SK-N-DZ (cell line): ENCODE data around the gene FXR1. TPM values are rescaled to one million over a fixed set of nuclear protein-coding genes. Genes with fewer than 3 reads are reported as not detected.
"Not testable (repeated sequence)": the region's sequence is repeated elsewhere in the genome, so short reads cannot be mapped to it uniquely, and the experiment has no call there.

Source experiments
- DNase-seq: peaks from one replicate; pipeline ENCODE4 v3.0.0-alpha.2; 2015; ENCODE audit warnings: low spot score
- polyA plus RNA-seq, 2 experiments: library from polyadenylated mRNA; depleted of rRNA; stranded (reverse); fragments of >200 nt; gene quantifications; 2 replicates each; pipeline ENCODE4 v1.2.3, GENCODE V29; 2014

FXR1 gene
- 121 and 137 TPM in 2 replicates for polyA plus RNA-seq (2014; cell fraction: cytosol; rRNA removed)
- 132 and 175 TPM in 2 replicates for polyA plus RNA-seq (2014; cell fraction: nucleus; rRNA removed)

- DNase-seq, result peak; percentile 88
Observed at GRCh38 chr3:180912304-180913296, at the start of gene FXR1. Gene FXR1, plus strand, starts transcription at chr3:180912670. Its CDS starts 16 bp downstream, at chr3:180912686.

DNA sequence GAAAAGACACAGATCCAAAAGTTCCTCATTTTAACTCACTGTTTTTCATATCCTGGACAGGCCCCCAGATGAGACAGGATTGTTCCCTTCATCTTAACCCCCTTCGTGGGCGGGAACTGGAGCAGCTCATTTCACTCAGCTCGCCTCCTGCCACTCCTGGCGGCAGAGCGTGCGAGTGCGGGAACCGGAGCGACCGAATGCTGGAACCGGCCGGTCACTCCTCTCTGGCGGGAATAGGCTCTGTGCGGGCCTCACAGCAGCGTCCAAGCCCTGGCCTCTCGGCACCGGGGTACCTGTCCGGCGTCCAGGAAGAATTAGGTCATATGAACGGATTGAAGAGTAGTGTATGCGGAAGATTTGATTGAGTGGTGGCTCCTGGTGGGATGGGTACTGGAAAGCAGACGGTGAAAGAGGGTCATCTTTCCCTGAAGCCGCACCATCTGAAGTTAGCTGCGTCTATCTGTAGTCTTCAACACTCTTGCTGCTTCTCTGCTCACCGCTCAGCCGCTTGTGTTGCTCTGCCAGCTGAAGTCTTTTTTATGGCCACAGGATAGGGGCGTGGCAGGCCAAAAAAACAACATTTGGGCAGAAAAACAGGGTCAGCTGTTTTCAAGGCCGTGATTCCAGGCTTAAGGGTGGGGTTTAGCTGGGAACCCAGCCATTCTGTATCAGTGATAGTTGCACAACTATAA lies 42.3 kb upstream of the FXR1 start:
- no peak for DNase-seq

GRCh38 chr3:180871901-180872300 lies 40.6 kb upstream of the FXR1 start:
- no peak for DNase-seq

DNA sequence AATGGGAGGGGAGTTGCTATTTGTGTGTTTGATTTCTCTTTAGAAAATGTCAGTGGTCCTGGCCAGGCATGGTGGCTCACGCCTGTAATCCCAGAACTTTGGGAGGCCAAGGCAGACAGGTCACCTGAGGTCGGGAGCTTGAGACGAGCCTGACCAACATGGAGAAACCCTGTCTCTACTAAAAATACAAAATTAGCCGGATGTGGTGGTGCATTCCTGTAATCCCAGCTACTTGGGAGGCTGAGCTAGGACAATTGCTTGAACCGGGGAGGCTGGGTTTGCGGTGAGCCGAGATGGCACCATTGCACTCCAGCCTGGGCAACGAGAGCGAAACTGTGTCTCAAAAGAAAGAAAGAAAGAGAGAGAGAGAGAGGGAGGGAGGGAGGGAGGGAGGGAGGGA lies 40.0 kb upstream of the FXR1 start:
- DNase-seq, result not testable (repeated sequence)

DNA sequence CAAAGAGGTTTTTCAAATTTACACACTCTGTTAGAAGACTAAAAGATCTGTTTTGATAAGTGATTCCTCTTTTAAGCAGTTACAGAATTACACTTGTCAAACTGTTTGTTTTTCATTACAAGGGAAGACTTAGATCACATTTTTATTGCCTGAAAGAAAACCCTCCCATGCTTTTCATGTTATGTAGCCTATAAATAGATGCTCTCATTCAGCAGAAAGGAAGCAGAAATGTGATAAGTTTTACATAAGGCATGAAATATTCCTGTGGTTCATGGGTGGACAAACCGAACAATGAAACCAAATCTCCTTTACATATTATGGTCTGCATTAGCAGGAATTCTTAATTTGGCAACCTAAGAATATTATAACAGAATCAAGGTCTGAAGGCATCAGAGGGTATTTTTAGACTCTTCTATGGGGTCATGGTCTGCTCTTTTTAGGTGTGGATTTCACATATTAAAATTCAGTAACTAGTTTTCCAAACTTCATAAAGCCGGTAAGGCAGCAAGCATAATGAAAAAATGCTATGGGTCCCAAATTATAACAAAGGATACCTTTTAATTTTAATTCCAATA lies 37.3 kb upstream of the FXR1 start:
- no peak for DNase-seq

DNA sequence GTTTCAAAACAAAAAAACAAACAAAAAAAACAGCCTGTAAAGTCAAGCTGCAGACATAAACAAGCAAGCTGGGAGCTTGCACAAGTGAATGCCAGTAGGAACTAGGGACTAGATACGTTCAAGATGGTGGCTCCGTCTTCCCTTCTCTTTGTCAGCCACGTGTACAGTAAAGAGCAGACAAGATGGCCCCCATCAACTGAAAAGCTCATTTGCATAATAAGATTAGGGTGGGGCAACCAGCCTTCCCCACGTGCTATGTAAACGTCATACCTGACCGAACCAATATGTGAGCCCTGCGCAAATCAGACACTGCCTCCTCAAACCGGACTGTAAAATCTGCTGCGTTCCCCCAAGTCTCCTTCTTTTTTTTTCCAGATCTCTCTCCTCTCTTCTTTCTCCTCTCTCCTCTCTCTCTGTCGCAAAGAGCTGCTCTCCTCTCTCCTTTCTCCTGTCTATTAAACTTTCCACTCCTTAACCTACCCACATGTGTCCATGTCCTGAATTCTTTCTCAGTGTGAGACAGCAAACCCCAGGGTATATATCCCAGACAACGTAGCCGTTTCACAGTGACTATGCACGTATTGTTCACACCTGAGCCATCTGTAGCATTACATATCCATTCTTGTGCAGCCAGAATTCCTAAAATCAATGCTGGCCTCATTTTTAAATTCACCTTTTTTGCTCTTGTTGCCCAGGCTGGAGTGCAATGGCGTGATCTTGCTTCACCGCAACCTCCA lies 31.2 kb upstream of the FXR1 start:
- DNase-seq, result peak; percentile 38

DNA sequence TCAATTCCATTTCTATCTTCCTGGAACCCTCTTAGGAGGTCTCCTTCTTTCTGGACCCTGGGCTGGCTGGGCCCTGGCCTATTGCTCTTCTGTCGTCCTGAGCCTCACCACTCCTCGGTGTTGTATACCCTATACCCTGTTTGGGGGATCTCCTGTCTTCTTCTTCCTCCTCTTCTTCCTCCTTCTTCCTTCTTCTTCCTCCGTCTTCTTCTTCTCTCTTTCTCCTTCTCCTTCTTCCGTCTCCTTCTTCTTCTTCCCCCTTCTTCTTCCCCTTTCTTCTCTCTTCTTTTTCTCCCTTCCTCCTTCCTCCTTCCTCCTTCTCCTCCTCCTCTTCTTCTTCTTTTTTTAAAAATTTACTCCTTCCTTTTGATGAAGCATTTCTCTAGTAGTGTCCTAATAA lies 30.4 kb upstream of the FXR1 start:
- DNase-seq, result no peak

GRCh38 chr3:180888992-180889560 lies 23.4 kb upstream of the FXR1 start:
- DNase-seq, result no peak

GRCh38 chr3:180898572-180898971 lies 13.9 kb upstream of the FXR1 start:
- DNase-seq, result no peak

DNA sequence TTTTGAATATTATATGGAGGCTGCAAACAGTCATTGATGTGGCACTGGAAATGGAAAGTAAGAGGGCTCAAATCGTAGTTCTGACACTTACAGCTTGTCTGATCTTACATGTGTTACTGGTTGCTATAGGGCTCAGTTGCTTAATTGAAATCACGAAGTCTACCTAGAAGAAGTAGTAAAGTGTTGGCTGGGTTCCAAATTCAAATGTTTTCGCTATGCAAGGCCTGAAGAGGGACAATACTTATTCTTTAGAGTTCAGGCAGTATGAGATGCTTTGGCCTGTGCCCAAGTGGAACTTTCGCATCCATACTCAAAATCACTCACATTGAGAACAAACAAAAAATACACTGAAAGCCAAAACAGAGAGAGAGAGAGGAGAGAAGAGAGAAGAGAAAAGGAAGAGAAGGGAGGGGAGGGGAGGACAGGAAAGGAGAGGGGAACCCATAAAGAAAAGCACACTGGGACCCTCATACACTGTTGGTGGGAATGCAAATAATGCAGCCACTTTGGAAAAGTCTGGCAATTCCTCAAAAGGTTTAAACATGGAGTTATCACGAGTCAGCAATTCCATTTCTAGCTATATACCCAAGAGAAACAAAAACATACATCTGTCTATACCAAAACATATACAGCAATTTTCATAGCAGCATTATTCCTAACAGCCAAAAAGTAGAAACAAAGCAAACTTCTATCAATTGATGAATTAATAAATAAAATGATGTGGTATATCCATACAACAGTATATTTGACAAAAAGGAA lies 2.9 kb upstream of the FXR1 start:
- no peak for DNase-seq

DNA sequence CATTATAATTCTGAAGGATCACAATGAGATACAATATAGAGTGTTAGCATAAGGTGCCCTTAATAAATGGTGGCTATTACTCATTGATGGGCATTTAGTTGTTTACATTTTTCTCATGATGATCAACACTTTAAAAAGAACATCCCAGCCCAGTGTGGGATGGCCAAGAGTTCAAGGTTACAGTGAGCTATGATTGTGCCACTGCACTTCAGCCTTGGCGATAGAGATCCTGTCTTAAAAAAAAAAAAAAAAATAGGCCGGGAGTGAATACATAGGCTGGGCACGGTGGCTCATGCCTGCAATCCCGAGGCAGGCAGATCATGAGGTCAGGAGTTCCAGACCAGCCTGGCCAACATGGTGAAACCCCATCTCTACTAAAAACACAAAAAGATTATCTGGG lies 1.6 kb upstream of the FXR1 start:
- DNase-seq, result no peak

- no peak for DNase-seq
Observed at GRCh38 chr3:180911876-180912303, 580 bp upstream of the FXR1 start.

DNA sequence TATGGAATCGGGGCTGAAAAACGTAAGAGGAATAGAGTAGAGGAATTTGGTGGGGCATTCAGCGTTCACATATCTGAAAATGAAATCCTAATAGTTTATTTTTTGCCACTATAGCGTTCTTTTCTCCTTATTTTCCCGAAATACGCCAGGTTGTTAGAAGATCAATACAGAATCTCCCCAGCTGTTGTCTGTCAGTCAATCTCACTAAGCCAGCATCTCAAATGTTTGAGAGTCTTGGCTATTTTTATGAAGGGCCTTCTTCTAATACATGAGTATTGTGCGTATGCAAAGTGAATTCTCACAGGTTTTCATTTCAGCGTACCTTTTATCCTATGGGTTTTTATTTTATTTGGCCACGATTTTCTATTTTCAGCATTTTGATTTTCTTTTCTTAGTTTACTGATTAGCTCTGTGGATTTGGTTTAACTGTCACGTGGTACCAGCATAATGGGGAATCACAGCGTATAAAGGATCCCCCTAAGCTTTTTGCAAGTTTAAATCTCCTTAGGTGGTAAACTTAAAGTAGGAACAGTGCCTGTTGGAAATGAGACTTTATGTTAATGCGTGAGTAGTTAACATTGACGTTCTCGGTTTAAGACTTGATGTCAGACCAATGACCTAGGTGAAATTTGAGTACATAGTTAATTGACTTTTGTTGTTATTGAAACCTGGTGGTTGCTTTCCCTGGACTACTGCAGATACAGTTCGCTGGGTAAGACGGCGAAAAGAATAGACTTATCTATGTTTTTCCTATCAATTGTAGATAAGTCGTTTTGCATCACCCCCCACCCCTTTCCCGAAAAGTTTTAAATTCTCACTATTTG lies 1.3 kb downstream of the FXR1 start:
- peak; percentile 4 for DNase-seq

DNA sequence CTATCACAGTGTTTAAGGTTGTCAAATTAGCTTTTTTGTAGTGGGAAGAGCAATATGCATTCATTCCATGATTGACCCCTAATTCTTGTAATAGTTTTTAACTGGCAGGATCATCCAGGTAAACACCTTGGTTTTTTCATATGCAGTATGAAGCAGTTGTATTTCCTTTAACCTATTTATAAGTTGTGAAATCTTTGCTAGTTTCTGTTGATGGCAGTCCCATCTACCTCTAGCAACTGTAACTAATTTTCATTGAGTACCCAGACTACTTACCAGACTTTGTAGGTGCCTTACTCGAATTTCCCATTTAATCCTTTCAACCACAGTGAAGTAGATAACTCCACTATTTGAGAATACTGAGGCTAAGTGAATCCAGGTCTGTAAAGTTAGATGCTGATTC lies 6.1 kb downstream of the FXR1 start:
- no peak for DNase-seq

GRCh38 chr3:180922242-180922641 lies 9.8 kb downstream of the FXR1 start:
- no peak for DNase-seq

GRCh38 chr3:180923561-180923960 lies 11.1 kb downstream of the FXR1 start:
- DNase-seq, result no peak

- no peak for DNase-seq
Observed at GRCh38 chr3:180926526-180926925, 14.1 kb downstream of the FXR1 start.

DNA sequence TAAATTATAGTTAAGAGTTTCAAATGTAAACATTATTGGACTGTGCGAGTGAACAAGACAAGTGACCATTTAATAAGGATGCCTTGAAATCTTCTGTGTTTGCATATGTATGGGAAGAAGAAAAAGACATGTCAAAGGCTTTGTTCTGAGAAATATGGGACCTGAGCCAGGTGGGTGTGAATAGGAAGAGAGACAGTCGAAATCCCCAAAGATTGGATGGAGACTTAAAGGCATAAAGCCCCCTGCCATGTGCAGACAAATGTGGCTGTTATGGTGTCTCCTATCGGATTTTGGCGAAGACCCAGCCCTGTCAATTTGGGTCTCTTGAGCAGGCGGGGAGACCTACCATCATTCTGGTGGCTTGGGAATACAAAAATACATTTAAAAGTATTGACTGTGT lies 16.9 kb downstream of the FXR1 start:
- DNase-seq, result no peak

GRCh38 chr3:180930526-180930925 lies 18.1 kb downstream of the FXR1 start:
- DNase-seq, result no peak
